OCI-LY1 (cell line): ENCODE results near the gene GOLGA7B.

Source experiments
- H2AFZ ChIP-seq: fragments of 200-600 bp; sonication (generic), shearing (Covaris generic); 2 replicates; pipeline ENCODE4 v1.6.0; 2014; ENCODE audit warnings: antibody characterized with exemption, mild to moderate bottlenecking, low read length
- H3F3A ChIP-seq: fragments of 200-600 bp; sonication (generic), shearing (Covaris generic); 2 replicates; pipeline ENCODE4 v1.6.0; 2014; ENCODE audit warnings: mild to moderate bottlenecking, antibody characterized with exemption, low read length, moderate library complexity; ENCODE audit not compliant: insufficient read depth
- H3K27ac ChIP-seq: fragments of 200-600 bp; sonication (generic); 2 replicates; pipeline ENCODE4 v1.5.1; 2014; ENCODE audit warnings: low read length, mixed run types, mild to moderate bottlenecking, low read depth; ENCODE audit not compliant: poor library complexity, severe bottlenecking
- H3K27me3 ChIP-seq: fragments of 200-600 bp; sonication (generic); 2 replicates; pipeline ENCODE4 v1.6.0; 2014; ENCODE audit warnings: antibody characterized with exemption, mild to moderate bottlenecking, low read length, moderate library complexity; ENCODE audit not compliant: insufficient read depth
- H3K36me3 ChIP-seq: fragments of 200-600 bp; sonication (generic); 2 replicates; pipeline ENCODE4 v1.6.1; 2014; ENCODE audit warnings: mild to moderate bottlenecking, antibody characterized with exemption, low read length, moderate library complexity, mixed read lengths; ENCODE audit not compliant: insufficient read depth
- H3K4me1 ChIP-seq: fragments of 200-600 bp; sonication (generic); 2 replicates; pipeline ENCODE4 v1.5.1; 2014; ENCODE audit warnings: mild to moderate bottlenecking, low read length, moderate library complexity; ENCODE audit not compliant: insufficient read depth, severe bottlenecking
- H3K4me2 ChIP-seq: fragments of 200-600 bp; sonication (generic), shearing (Covaris generic); 2 replicates; pipeline ENCODE4 v1.6.1; 2014; ENCODE audit warnings: low read length
- H3K4me3 ChIP-seq: fragments of 200-600 bp; sonication (generic); 2 replicates; pipeline ENCODE4 v1.5.1; 2014; ENCODE audit warnings: low read length, low read depth, mild to moderate bottlenecking, mixed read lengths; ENCODE audit not compliant: poor library complexity, severe bottlenecking
- H3K79me2 ChIP-seq: fragments of 200-600 bp; shearing (Covaris generic); 2 replicates; pipeline ENCODE4 v1.6.1; 2016; ENCODE audit warnings: mixed run types, low read length, mixed read lengths; ENCODE audit not compliant: insufficient read depth
- H3K9ac ChIP-seq: fragments of 200-600 bp; sonication (generic), shearing (Covaris generic); 2 replicates; pipeline ENCODE4 v1.6.1; 2014; ENCODE audit warnings: mild to moderate bottlenecking, low read length, mixed read lengths
- H3K9me2 ChIP-seq: fragments of 200-600 bp; sonication (generic), shearing (Covaris generic); 2 replicates; pipeline ENCODE4 v1.6.1; 2014; ENCODE audit warnings: low read depth, mild to moderate bottlenecking, low read length, mixed read lengths
- H3K9me3 ChIP-seq: fragments of 200-600 bp; shearing (Covaris generic); 2 replicates; pipeline ENCODE4 v1.6.1; 2014; ENCODE audit warnings: low read length, mixed read lengths
- H4K20me1 ChIP-seq: fragments of 200-600 bp; sonication (generic), shearing (Covaris generic); 2 replicates; pipeline ENCODE4 v1.6.0; 2016; ENCODE audit warnings: mild to moderate bottlenecking, low read length; ENCODE audit not compliant: insufficient read depth
- EZH2 ChIP-seq: fragments of 200-600 bp; sonication (generic), shearing (Covaris generic); IDR thresholded peaks from 2 replicates; pipeline ENCODE4 v1.8.0; 2017; ENCODE audit warnings: borderline replicate concordance, mixed run types, mild to moderate bottlenecking, antibody characterized with exemption, low read length, moderate library complexity, mixed read lengths
- TF ChIP-seq, protein P1 (sequence below): fragments of 200-600 bp; sonication (generic), shearing (Covaris generic); IDR thresholded peaks from 2 replicates; pipeline ENCODE4 v1.5.1; 2017; ENCODE audit warnings: mild to moderate bottlenecking, antibody characterized with exemption, low read length, moderate library complexity, mixed read lengths

Gene GOLGA7B

DNA sequence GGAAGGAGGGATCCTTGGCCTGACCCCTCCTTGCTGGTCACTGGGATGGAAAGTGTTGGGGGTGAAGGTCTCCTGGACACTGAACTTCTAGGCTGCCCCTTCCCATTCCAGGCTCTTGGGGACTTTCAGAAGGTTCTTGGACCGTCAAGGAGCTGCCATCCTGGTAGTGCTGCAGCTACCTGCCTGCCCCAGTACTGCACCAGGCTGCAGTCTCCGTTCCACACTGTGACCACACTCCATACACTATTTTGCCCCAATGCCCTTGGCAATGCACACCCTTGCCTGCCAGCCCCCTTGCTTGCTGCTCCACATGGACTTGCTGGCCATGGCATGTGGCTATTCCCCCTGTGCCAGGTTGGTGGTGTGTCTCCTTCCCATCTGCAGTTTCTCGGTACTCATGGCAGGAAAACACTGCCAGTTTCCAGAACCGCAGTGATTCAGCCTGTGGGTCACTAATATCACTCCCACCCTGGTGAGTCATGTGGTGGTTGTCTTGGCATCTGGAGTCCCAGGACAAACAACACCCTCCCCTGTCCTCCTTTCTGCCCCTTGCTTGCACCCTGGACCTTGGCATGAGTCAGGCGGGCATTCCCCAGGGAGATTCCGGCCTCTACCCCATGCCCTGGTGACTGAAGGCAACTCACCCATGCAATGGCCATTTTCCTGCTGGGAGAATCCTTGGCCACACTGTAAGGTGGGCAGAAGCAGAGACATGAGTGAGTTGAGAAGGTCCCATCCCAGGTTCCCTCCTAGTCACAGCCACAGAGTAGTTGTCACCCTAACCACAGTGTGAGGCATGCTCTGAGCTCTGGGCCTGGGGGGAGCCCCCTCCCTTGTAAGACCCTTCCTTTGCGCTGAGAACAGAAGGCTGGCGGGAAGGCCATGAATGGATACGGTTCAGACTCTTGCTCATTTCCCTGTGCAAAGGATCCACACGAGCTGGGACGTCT is 32.8 kb downstream of the GOLGA7B start:
- H3K9ac ChIP-seq: no peak overlapping the region
- H3K27me3 ChIP-seq: no peaks in the 10 kb centered on the region
- H3K9me3 ChIP-seq: no peaks in the 10 kb centered on the region
- H3K4me2 ChIP-seq: no peak overlapping the region
- H3K27ac ChIP-seq: no peak overlapping the region
- no peak for TF ChIP-seq EZH2
- TF ChIP-seq, protein P1, sequence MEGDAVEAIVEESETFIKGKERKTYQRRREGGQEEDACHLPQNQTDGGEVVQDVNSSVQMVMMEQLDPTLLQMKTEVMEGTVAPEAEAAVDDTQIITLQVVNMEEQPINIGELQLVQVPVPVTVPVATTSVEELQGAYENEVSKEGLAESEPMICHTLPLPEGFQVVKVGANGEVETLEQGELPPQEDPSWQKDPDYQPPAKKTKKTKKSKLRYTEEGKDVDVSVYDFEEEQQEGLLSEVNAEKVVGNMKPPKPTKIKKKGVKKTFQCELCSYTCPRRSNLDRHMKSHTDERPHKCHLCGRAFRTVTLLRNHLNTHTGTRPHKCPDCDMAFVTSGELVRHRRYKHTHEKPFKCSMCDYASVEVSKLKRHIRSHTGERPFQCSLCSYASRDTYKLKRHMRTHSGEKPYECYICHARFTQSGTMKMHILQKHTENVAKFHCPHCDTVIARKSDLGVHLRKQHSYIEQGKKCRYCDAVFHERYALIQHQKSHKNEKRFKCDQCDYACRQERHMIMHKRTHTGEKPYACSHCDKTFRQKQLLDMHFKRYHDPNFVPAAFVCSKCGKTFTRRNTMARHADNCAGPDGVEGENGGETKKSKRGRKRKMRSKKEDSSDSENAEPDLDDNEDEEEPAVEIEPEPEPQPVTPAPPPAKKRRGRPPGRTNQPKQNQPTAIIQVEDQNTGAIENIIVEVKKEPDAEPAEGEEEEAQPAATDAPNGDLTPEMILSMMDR: no peak
- no peaks in the 10 kb centered on the region for H3F3A ChIP-seq
- H4K20me1 ChIP-seq: no peaks in the 10 kb centered on the region
- no peaks in the 10 kb centered on the region for H3K9me2 ChIP-seq
- H2AFZ ChIP-seq: no peak overlapping the region
- no peaks in the 10 kb centered on the region for H3K79me2 ChIP-seq
- H3K4me1 ChIP-seq: no peaks in the 10 kb centered on the region
- H3K36me3 ChIP-seq: no peaks in the 10 kb centered on the region
- H3K4me3 ChIP-seq: no peak overlapping the region

DNA sequence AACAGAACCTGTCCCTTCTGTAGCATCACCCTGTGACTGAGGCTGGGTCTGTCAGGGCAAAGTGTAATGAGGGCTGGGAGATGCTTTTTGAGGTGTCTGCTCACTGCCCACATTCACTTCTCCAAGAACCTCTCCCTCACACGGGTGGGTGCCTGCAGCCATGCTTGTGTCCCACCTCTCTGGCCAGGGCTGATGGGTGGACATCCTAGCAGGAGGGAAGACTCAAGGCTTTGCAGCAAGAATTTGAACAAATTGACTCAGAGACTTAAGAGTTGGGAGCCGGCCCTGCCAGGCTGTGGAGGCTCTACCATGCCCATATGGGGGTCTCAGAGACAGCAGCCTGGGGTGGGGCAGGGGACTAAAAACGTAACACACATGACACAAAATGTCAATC is 33.4 kb downstream of the GOLGA7B start:
- Histone ChIP-seq H4K20me1 (no peaks in the 10 kb centered on the region), H3K9me2 (no peaks in the 10 kb centered on the region), H3K9me3 (no peaks in the 10 kb centered on the region), H2AFZ (no peak overlapping the region), H3F3A (no peaks in the 10 kb centered on the region), H3K27me3 (no peaks in the 10 kb centered on the region), H3K4me2 (no peak overlapping the region), H3K9ac (no peak overlapping the region), H3K36me3 (no peaks in the 10 kb centered on the region), H3K4me3 (no peak overlapping the region), H3K27ac (no peak overlapping the region), H3K4me1 (no peaks in the 10 kb centered on the region), H3K79me2 (no peaks in the 10 kb centered on the region)
- TF ChIP-seq, protein P1: no peak
- no peak for TF ChIP-seq EZH2

GRCh38 chr10:97886286-97886685 is 36.6 kb downstream of the GOLGA7B start:
- no peaks in the 10 kb centered on the region for H3K9me3 ChIP-seq
- TF ChIP-seq EZH2: no peak
- TF ChIP-seq, protein P1: no peak
- H3K79me2 ChIP-seq: no peaks in the 10 kb centered on the region
- no peaks in the 10 kb centered on the region for H3F3A ChIP-seq
- no peaks in the 10 kb centered on the region for H3K4me1 ChIP-seq
- H3K4me3 ChIP-seq: no peak overlapping the region
- no peak overlapping the region for H2AFZ ChIP-seq
- H3K9ac ChIP-seq: no peak overlapping the region
- no peaks in the 10 kb centered on the region for H4K20me1 ChIP-seq
- no peaks in the 10 kb centered on the region for H3K36me3 ChIP-seq
- no peaks in the 10 kb centered on the region for H3K9me2 ChIP-seq
- no peaks in the 10 kb centered on the region for H3K27me3 ChIP-seq
- H3K4me2 ChIP-seq: no peak overlapping the region
- no peak overlapping the region for H3K27ac ChIP-seq
